Testis (tissue), 3 donors: Measurements from ENCODE around the gene MYH10. TPM values are rescaled to one million over a fixed set of nuclear protein-coding genes. Genes with fewer than 3 reads are reported as not detected.

ENCODE experiments used
- DNase-seq: peaks from one replicate; pipeline ENCODE4 v3.0.0-alpha.2; 2019
- H3K27ac ChIP-seq, 2 donors: fragments of 200-600 bp; sonication (generic); one replicate each; pipeline ENCODE4 v1.5.1; 2019
- H3K27me3 ChIP-seq: fragments of 200-600 bp; sonication (generic); one replicate; pipeline ENCODE4 v1.5.1; 2019
- H3K36me3 ChIP-seq: fragments of 200-600 bp; sonication (generic); one replicate; pipeline ENCODE4 v1.5.1; 2017; ENCODE audit warnings: low read depth; ENCODE audit errors: missing control alignments
- H3K4me1 ChIP-seq: fragments of 200-600 bp; sonication (generic); one replicate; pipeline ENCODE4 v1.5.1; 2019
- H3K4me3 ChIP-seq, 2 donors: fragments of 200-600 bp; sonication (generic); one replicate each; pipeline ENCODE4 v1.5.1; 2017 to 2019
- H3K9me3 ChIP-seq: fragments of 200-600 bp; sonication (generic); one replicate; pipeline ENCODE4 v1.5.1; 2017
- POLR2A ChIP-seq: fragments of 450-650 bp; IDR thresholded peaks from one replicate; pipeline ENCODE4 v1.6.1; 2017; ENCODE audit warnings: antibody characterized with exemption, mild to moderate bottlenecking, moderate library complexity
- WGBS, 2 donors: methylation state at CpG; one replicate each; pipeline ENCODE4 v1.1.5; 2018; 5-methylcytosine and 5-hydroxymethylcytosine counted together
- intact Hi-C: fragments of 100-400 bp; cut with DNase I; formaldehyde crosslinking; loops from one replicate; pipeline ENCODE4 v1.15.1; 2023; ENCODE audit warnings: low total_unique reads
- polyA plus RNA-seq: library from polyadenylated mRNA; stranded (reverse); fragments of 350-450 nt; fragmentation: Illumina TruSeq; extraction: RNeasy Lipid Tissue Mini Kit (QIAGEN cat#74804); gene quantifications from one replicate; pipeline ENCODE4 v1.2.3, GENCODE V29; 2014; ENCODE audit warnings: low read depth, low replicate concordance; ENCODE audit not compliant: insufficient read depth
- total RNA-seq, 2 donors: library from RNA; depleted of rRNA; stranded (reverse); fragments of >200 nt; gene quantifications; one replicate each; pipeline ENCODE4 v1.2.3, GENCODE V29; 2016
- TF ChIP-seq, protein P1 (sequence below), 3 experiments: fragments of 450-650 bp in 2 of 3; fragments of 200-600 bp in 1 of 3; sonication (generic) in 1 of 3; IDR thresholded peaks; one replicate each; pipeline ENCODE4 v1.5.1; 2016 to 2019; ENCODE audit warnings: antibody characterized with exemption in 3 of 3, mild to moderate bottlenecking in 2 of 3, moderate library complexity in 1 of 3

Gene MYH10
- total and polyA plus RNA-seq, 3 donors from 2014 or later, result 25.5 to 34.1 (median 33.1) TPM

DNA sequence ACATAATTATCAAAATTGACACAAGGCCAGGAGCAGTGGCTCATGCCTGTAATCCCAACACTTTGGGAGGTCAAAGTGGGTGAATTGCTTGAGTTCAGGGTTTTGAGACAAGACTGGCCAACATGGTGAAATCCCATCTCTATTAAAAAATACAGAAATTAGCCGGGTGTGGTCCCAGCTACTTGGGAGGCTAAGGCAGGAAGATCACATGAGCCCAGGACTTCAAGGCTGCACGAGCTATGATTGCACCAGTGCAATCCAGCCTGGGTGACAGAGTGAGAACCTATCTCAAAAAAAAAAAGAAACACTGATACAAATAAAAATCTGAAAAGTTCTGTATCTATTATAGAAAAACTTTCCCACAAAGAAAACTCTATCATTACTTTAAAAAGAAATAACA, 15.5 kb downstream of the MYH10 start:
- H3K36me3 ChIP-seq, result no peaks in the 10 kb centered on the region
- intact Hi-C loops, result no loop called here
- 59 to 61% methylated on average over 2 of the region's 2 CpGs for WGBS, 2 donors
- H3K9me3 ChIP-seq, result no peaks in the 10 kb centered on the region
- TF ChIP-seq, protein P1, sequence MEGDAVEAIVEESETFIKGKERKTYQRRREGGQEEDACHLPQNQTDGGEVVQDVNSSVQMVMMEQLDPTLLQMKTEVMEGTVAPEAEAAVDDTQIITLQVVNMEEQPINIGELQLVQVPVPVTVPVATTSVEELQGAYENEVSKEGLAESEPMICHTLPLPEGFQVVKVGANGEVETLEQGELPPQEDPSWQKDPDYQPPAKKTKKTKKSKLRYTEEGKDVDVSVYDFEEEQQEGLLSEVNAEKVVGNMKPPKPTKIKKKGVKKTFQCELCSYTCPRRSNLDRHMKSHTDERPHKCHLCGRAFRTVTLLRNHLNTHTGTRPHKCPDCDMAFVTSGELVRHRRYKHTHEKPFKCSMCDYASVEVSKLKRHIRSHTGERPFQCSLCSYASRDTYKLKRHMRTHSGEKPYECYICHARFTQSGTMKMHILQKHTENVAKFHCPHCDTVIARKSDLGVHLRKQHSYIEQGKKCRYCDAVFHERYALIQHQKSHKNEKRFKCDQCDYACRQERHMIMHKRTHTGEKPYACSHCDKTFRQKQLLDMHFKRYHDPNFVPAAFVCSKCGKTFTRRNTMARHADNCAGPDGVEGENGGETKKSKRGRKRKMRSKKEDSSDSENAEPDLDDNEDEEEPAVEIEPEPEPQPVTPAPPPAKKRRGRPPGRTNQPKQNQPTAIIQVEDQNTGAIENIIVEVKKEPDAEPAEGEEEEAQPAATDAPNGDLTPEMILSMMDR (IDR thresholded peaks at IDR 0.05), result no peak
- TF ChIP-seq POLR2A, result no peak
- H3K27ac ChIP-seq, result no peak overlapping the region
- H3K4me3 ChIP-seq, result no peak overlapping the region
- H3K4me1 ChIP-seq, result no peaks in the 10 kb centered on the region
- H3K27me3 ChIP-seq, result no peaks in the 10 kb centered on the region
- no peak for DNase-seq

GRCh38 chr17:8611619-8612298, 18.8 kb downstream of the MYH10 start:
- TF ChIP-seq, protein P1 (IDR thresholded peaks at IDR 0.05), result no peak
- no peak for TF ChIP-seq POLR2A
- intact Hi-C loops, result no loop called here

GRCh38 chr17:8611137-8611536, 19.4 kb downstream of the MYH10 start:
- Histone ChIP-seq H3K9me3 (no peaks in the 10 kb centered on the region), H3K36me3 (no peaks in the 10 kb centered on the region), H3K4me3 (no peak overlapping the region), H3K27me3 (no peaks in the 10 kb centered on the region), H3K4me1 (no peaks in the 10 kb centered on the region), H3K27ac (no peak overlapping the region)
- no peak for TF ChIP-seq POLR2A
- TF ChIP-seq, protein P1 (IDR thresholded peaks at IDR 0.05), result no peak
- DNase-seq, result no peak
- 66 to 73% methylated on average over 2 of the region's 2 CpGs for WGBS, 2 donors
- intact Hi-C loops, result no loop called here

More at GRCh38 chr17:8611619-8612298, 18.8 kb downstream of the MYH10 start:
- Histone ChIP-seq H3K27me3 (no peaks in the 10 kb centered on the region), H3K9me3 (no peaks in the 10 kb centered on the region), H3K27ac (no peak overlapping the region), H3K36me3 (no peaks in the 10 kb centered on the region), H3K4me1 (no peaks in the 10 kb centered on the region), H3K4me3 (no peak overlapping the region)
- DNase-seq, result no peak
- WGBS, 2 donors, result 63 to 79% methylated on average over 8 of the region's 8 CpGs

DNA sequence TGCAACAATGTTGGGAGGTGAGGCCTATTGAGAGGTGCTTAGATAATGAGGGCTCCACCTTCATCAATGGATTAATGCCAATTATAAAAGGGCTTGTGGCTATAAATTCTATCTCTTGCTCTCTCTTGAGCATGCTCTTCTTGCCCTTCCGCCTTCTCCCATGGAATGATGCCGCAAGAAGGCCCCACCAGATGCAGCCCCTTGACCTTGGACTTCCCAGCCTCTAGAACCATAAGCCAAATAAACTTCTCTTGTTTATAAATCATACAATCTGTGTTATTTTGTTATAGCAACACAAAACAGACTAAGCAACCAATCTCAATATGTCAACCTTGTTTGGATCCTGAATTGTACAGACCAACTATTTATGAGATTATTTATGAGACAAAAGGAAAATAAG, 20.0 kb downstream of the MYH10 start:
- Histone ChIP-seq H3K9me3 (no peaks in the 10 kb centered on the region), H3K27ac (no peak overlapping the region), H3K4me1 (no peaks in the 10 kb centered on the region), H3K4me3 (no peak overlapping the region), H3K36me3 (no peaks in the 10 kb centered on the region), H3K27me3 (no peaks in the 10 kb centered on the region)
- intact Hi-C loops, result no loop called here
- WGBS, 2 donors, result 94 to 95% methylated on average over 2 of the region's 2 CpGs
- DNase-seq, result no peak
- TF ChIP-seq, protein P1 (IDR thresholded peaks at IDR 0.05), result no peak
- no peak for TF ChIP-seq POLR2A

DNA sequence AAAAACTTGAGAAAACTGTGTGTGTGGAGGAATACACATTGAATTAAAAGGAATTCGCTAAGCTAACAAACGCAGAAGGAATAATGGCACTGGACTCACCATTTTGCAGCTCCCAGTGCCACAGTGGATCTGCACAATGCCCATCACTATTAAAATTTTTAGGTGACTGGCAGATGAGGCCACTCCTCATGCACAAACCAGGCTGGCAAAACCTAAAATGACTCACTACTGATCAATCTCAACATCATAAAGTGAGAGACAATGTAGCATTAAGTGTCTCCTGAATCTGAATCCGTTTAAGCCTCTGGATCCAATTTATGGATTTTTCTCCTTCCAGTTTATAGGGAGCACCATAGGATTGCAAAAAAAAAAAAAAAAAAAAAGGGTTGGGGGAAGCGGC, 20.6 kb downstream of the MYH10 start:
- H3K36me3 ChIP-seq, result no peaks in the 10 kb centered on the region
- H3K27ac ChIP-seq, result no peak overlapping the region
- H3K9me3 ChIP-seq, result no peaks in the 10 kb centered on the region
- no peak overlapping the region for H3K4me3 ChIP-seq
- 92% methylated on average over 4 of the region's 4 CpGs for WGBS, 2 donors
- intact Hi-C loops, result no loop called here
- H3K4me1 ChIP-seq, result no peaks in the 10 kb centered on the region
- H3K27me3 ChIP-seq, result no peaks in the 10 kb centered on the region
- TF ChIP-seq POLR2A, result no peak
- TF ChIP-seq, protein P1 (IDR thresholded peaks at IDR 0.05), result no peak
- no peak for DNase-seq
